Rectal smooth muscle tissue (tissue), 1 donor: ENCODE data around the gene IMPG2.

ENCODE experiments used
- H3K27ac ChIP-seq: one replicate; pipeline ENCODE4 v1.7.0; 2013; ENCODE audit warnings: low read depth, low read length, inconsistent platforms
- H3K27me3 ChIP-seq: one replicate; pipeline ENCODE4 v1.7.0; 2013; ENCODE audit warnings: low read length; ENCODE audit not compliant: control insufficient read depth, insufficient read depth
- H3K36me3 ChIP-seq: one replicate; pipeline ENCODE4 v1.7.0; 2013; ENCODE audit warnings: low read length; ENCODE audit not compliant: control insufficient read depth, insufficient read depth
- H3K4me1 ChIP-seq: one replicate; pipeline ENCODE4 v1.7.0; 2013; ENCODE audit warnings: low read length; ENCODE audit not compliant: control insufficient read depth, insufficient read depth
- H3K4me3 ChIP-seq: one replicate; pipeline ENCODE4 v1.7.0; 2013; ENCODE audit warnings: low read length
- H3K9ac ChIP-seq: one replicate; pipeline ENCODE4 v1.7.0; 2013; ENCODE audit warnings: low read length

The IMPG2 gene

GRCh38 chr3:101252307-101252706 lies 68.1 kb downstream of the IMPG2 start:
- H3K4me1 ChIP-seq: no peaks in the 10 kb centered on the region
- H3K4me3 ChIP-seq: no peak overlapping the region
- no peaks in the 10 kb centered on the region for H3K27me3 ChIP-seq
- H3K36me3 ChIP-seq: no peaks in the 10 kb centered on the region
- H3K27ac ChIP-seq: no peak overlapping the region
- H3K9ac ChIP-seq: no peak overlapping the region

- H3K27ac ChIP-seq: no peak overlapping the region
- H3K36me3 ChIP-seq: no peaks in the 10 kb centered on the region
- no peaks in the 10 kb centered on the region for H3K27me3 ChIP-seq
- H3K9ac ChIP-seq: no peak overlapping the region
- no peaks in the 10 kb centered on the region for H3K4me1 ChIP-seq
- no peak overlapping the region for H3K4me3 ChIP-seq
Observed at GRCh38 chr3:101251441-101251840, 68.9 kb downstream of the IMPG2 start.

GRCh38 chr3:101249522-101249921 lies 70.9 kb downstream of the IMPG2 start:
- H3K4me1 ChIP-seq: no peaks in the 10 kb centered on the region
- H3K36me3 ChIP-seq: no peaks in the 10 kb centered on the region
- H3K4me3 ChIP-seq: no peak overlapping the region
- H3K27ac ChIP-seq: no peak overlapping the region
- H3K27me3 ChIP-seq: no peaks in the 10 kb centered on the region
- no peak overlapping the region for H3K9ac ChIP-seq

- Histone ChIP-seq H3K27ac (no peak overlapping the region), H3K36me3 (no peaks in the 10 kb centered on the region), H3K9ac (no peak overlapping the region), H3K4me3 (no peak overlapping the region), H3K27me3 (no peaks in the 10 kb centered on the region), H3K4me1 (no peaks in the 10 kb centered on the region)
Observed at GRCh38 chr3:101248736-101249135, 71.6 kb downstream of the IMPG2 start.

- Histone ChIP-seq H3K9ac (no peak overlapping the region), H3K36me3 (no peaks in the 10 kb centered on the region), H3K27ac (no peak overlapping the region), H3K4me1 (no peaks in the 10 kb centered on the region), H3K27me3 (no peaks in the 10 kb centered on the region), H3K4me3 (no peak overlapping the region)
Observed at GRCh38 chr3:101244212-101244575, 76.2 kb downstream of the IMPG2 start.

- no peaks in the 10 kb centered on the region for H3K36me3 ChIP-seq
Observed at GRCh38 chr3:101243285-101244211, 76.8 kb downstream of the IMPG2 start.

GRCh38 chr3:101240719-101241399 lies 79.5 kb downstream of the IMPG2 start:
- Histone ChIP-seq H3K27ac (no peak overlapping the region), H3K4me1 (no peaks in the 10 kb centered on the region), H3K27me3 (no peaks in the 10 kb centered on the region), H3K36me3 (no peaks in the 10 kb centered on the region), H3K4me3 (no peak overlapping the region), H3K9ac (no peak overlapping the region)

More at GRCh38 chr3:101243285-101244211, 76.8 kb downstream of the IMPG2 start:
- Histone ChIP-seq H3K27me3 (no peaks in the 10 kb centered on the region), H3K27ac (no peak overlapping the region), H3K4me3 (no peak overlapping the region), H3K4me1 (no peaks in the 10 kb centered on the region), H3K9ac (no peak overlapping the region)

- H3K4me3 ChIP-seq: no peak overlapping the region
- no peaks in the 10 kb centered on the region for H3K36me3 ChIP-seq
- no peak overlapping the region for H3K9ac ChIP-seq
- no peak overlapping the region for H3K27ac ChIP-seq
- H3K27me3 ChIP-seq: no peaks in the 10 kb centered on the region
- peaks cover 12% of the 10 kb centered on the region for H3K4me1 ChIP-seq
Observed at GRCh38 chr3:101235048-101235447, 85.3 kb downstream of the IMPG2 start.

GRCh38 chr3:101230618-101231017 lies 89.8 kb downstream of the IMPG2 start:
- Histone ChIP-seq H3K27me3 (no peaks in the 10 kb centered on the region), H3K4me1 (peaks cover 12% of the 10 kb centered on the region), H3K36me3 (no peaks in the 10 kb centered on the region), H3K9ac (no peak overlapping the region), H3K27ac (no peak overlapping the region), H3K4me3 (no peak overlapping the region)

GRCh38 chr3:101229681-101230080 lies 90.7 kb downstream of the IMPG2 start:
- H3K36me3 ChIP-seq: no peaks in the 10 kb centered on the region
- H3K27me3 ChIP-seq: no peaks in the 10 kb centered on the region
- H3K9ac ChIP-seq: no peak overlapping the region
- H3K4me1 ChIP-seq: peaks cover 12% of the 10 kb centered on the region
- no peak overlapping the region for H3K27ac ChIP-seq
- no peak overlapping the region for H3K4me3 ChIP-seq

- peaks cover 12% of the 10 kb centered on the region for H3K4me1 ChIP-seq
- H3K27ac ChIP-seq: no peak overlapping the region
- no peak overlapping the region for H3K9ac ChIP-seq
- H3K36me3 ChIP-seq: no peaks in the 10 kb centered on the region
- no peak overlapping the region for H3K4me3 ChIP-seq
- H3K27me3 ChIP-seq: no peaks in the 10 kb centered on the region
Observed at GRCh38 chr3:101228441-101228840, 91.9 kb downstream of the IMPG2 start.

- H3K27me3 ChIP-seq: no peaks in the 10 kb centered on the region
- no peaks in the 10 kb centered on the region for H3K36me3 ChIP-seq
- no peak overlapping the region for H3K9ac ChIP-seq
- H3K4me3 ChIP-seq: no peak overlapping the region
- no peaks in the 10 kb centered on the region for H3K4me1 ChIP-seq
- no peak overlapping the region for H3K27ac ChIP-seq
Observed at GRCh38 chr3:101224739-101225138, 95.6 kb downstream of the IMPG2 start.
